GM19240 (cell line): ENCODE results near the gene NANS.
"Not testable (repeated sequence)": the region's sequence is repeated elsewhere in the genome, so short reads cannot be mapped to it uniquely, and the experiment has no call there.

Source experiments
- DNase-seq: peaks from one replicate; pipeline ENCODE4 v3.0.0; 2011; ENCODE audit warnings: low spot score; ENCODE audit not compliant: insufficient read length

Gene NANS

DNA sequence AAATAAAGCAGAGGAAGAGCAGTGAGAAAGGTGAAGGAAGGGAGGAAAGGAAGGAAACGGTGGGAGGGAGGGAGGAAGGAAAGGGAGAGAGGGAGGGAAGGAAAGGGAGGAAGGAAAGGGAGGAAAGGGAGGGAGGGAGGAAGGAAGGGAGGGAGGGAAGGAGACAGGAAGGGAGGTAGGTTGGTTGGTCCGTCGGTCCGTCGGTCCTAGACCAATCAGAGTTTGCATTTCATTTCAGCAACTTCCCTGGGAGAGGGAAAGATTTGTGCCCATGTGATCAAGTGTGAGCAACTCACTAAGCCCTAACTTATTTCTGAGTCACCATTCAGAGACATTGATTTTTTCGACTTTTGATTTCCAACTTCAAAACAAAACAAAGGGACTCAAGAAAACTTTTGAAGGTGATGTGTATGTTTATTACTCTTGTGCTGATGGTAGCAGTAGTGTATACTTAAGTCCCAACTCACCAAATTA, 18.8 kb downstream of the NANS start:
- DNase-seq = no peak

- DNase-seq = not testable (repeated sequence)
Measured at GRCh38 chr9:98076514-98076890, 20.0 kb downstream of the NANS start.

DNA sequence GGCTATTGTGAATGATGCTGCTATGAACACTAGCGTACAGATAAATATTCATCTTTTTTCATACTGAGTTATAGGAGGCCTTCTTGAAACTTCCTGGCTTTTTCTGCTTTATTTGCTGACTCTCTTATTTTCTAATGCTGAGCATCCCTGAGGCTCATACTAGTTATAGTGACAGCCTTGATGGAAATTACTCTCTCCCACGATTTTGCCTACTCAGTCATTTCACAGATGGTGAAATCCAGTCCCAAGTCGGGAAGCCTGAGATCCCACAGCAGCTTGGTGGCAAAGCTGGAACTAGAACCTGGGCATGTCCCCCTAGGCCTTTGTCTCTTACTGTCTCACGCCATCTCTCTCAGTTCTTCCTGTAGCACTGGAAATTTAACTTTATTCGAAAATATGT, 22.4 kb downstream of the NANS start:
- no peak for DNase-seq

GRCh38 chr9:98080326-98080725, 23.8 kb downstream of the NANS start:
- no peak for DNase-seq

GRCh38 chr9:98080780-98081179, 24.2 kb downstream of the NANS start:
- no peak for DNase-seq

DNA sequence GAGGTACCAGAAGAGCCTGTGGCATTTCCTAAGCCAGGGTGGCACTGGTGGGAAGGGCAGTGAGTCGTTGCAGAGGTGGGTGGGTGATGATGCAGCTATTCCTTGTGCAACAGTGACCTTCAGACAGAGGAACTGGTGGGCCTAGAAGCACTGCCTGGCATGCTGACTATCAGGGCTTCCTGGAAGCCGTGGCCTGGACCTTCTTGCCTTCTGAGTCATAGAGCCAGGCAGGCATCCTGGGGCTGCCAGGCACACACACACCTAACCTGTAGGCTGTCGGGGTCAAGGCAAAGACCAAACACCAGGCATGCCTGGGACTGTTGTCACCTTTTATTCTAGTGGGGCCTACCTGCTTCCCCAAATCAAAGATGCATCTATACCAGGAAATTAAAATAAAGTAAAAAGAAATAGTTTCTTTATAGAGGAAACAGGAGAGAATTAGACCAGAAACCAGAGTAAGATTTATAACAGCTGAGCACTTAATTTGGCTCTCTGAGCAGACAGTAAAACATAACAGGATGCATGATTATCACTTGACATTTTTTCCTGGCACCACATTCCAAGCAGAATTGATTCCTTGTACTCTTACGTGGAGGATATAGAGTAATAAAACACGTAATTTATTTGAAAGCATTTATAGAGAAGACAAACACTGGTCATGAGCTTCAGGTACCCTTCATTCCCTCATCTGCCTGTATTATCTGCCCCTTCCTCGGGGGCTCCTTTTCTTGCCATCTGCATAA, 25.1 kb downstream of the NANS start:
- no peak for DNase-seq

DNA sequence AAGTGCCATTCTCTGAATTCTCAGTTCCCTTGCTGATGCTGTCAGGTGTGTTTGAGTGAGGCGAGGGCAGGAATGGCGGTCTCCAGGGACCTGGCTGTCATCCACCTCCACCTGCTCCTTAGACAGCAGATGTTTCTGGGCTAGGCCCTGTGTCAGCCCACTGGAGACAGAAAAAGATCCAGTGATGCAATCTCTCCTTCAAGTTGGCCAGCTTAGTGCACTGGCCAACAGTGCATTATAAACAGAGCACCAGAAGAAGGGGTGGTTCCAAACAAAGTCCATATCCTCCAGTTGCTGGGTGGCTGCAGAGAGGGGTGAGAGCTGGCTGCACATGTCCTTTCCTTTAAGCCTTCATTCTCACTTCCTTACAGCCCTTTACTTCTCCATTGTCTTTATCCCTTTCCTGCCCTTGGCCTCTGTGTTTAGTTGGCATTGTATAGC, 26.5 kb downstream of the NANS start:
- no peak for DNase-seq

DNA sequence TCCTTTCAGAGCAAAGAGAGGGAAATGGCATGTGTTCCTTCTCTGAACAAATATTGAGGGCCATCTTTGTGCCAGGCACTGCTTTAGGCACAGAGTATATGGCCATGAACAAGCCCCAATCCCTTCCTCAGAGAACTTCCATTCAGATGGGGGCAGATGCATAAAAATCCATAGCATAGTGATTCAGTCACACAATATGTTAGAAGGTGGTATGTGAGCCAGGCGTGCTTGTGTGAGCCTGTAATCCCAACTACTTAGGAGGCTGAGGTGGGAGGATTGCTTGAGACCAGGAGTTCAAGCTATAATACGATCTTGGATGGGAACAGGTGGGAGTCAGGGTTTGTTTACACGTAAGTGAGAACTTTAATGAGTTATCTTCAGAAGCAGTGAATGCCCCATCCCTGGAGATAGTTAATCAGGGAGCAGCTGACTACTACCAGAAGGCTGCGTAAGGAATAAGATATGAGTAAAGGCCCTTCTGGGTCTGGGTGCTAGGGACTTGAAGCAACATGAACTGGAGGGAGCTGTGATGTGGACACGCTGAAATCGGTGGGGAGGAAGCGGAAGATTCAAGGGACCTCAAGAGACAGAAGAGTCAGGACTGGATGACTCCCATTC, 27.1 kb downstream of the NANS start:
- no peak for DNase-seq

DNA sequence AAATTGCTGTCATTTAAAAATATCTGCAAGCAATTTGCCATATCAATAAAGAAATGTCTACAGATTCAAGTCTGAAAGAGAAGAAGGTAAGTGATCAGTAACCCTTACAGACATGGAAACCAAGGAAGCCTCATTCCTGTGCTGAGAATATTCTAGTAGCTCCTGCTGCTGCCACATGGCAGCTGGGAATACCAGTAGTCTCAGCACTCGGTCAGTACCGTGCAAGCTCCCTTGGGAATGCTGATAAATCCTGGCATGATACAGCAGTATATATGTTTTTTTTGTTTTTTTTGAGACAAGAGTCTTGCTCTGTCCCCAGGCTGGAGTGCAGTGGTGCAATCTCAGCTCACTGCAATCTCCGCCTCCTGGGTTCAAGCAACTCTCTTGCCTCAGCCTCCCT, 27.9 kb downstream of the NANS start:
- no peak for DNase-seq

GRCh38 chr9:98085058-98085457, 28.5 kb downstream of the NANS start:
- no peak for DNase-seq

GRCh38 chr9:98085944-98086343, 29.4 kb downstream of the NANS start:
- no peak for DNase-seq

DNA sequence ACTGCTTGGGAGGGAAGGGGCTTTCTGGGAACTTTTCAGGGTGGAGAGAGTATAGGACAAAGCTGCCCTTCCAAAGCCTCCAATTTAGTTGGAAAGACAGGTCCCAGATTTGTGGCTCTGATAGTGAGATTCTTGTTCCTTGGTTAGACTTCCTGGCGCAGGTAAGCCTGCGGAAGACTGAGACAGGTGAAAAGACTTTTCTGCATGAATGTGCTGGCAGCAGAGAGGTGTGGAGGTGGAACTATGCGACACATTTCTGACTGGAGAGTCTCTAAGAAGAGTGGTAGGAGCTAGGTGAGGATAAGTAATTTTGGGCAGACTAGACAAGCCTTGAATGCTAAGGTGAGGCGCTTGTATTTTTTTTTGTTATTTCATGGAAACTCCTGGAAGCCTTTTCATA, 29.9 kb downstream of the NANS start:
- no peak for DNase-seq

DNA sequence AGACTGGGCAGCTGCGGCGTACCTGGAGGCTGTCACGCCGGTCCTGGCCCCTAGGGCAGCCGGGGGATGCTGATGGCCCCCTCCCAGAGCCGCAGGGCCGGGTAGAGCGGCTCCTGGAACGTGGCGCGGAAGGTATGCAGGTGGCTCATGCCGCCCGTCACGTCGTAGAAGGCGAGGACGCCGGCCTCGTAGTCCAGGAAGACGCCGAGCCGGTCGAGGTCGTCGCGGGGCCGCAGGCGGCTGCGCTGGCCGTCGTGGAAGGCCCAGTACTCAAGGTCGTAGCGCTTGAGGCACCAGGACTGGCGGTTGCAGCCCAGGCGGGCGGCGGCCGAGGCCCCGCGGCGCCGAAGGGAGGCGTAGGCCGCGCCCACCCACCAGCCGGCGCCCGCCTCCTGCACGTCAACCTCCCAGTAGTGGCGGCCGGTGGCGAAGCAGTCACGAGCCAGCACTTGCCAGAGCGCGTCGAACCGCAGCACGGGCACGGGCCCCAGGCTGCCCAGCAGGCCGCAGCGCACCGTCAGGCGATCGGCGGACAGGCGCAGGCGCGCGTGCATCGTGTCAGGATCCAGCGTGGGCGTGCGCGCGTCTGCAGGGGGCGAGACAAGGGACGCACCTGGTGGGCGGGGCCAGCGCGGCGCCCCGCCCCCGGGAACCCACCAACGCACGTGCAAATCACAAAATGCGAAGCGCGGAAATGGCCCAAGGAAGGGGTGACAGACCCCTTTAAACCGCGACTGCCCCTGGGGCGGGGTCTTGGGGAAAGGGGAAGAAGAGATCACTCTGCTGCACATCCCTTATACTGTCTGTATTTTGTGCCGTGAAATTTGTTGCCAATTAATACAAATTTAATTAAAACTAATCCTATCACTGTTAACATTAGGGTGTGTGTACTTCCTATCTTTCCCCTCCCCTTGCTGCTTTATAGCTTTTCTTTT, 31.2 kb downstream of the NANS start:
- no peak for DNase-seq

DNA sequence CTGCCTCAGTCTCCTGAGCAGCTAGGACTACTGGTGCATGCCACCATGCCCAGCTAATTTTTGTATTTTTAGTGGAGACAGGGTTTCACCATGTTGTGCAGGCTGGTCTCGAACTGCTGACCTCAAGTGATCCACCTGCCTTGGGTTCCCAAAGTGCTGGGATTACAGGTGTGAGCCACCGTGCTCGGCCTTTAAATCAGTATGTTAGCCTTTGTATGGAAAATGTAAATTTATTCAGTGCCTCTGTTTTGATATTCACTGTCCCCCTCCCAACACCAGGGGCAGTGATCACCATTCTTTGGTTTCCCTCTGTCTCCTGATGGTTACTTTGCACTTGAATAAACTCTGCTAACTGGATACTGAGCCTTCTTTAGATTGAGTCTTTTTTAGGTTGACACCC, 34.1 kb downstream of the NANS start:
- not testable (repeated sequence) for DNase-seq

- DNase-seq = no peak
Measured at GRCh38 chr9:98091735-98092612, 35.4 kb downstream of the NANS start.

- DNase-seq = no peak
Measured at GRCh38 chr9:98092613-98092931, 36.0 kb downstream of the NANS start.

DNA sequence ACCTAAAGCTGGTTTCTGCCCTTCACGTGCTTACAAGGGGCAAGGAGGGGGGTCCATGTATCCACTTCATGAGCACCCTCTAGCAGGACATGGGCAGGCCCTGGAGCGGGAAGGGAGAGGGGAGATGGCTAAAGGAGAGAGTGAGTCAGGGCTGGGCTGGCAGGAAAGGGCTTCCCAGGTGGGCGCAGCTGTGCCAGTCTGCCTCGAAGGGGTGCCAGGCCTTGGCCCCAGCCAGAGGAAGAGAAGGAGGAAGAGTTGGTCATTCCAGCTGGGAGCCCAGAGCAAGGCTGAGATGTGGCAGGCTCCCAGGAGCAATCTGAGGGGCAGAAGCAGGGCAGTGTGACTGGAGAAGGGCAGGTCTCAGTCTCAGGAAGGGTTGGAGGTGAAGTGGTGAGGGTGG, 37.8 kb downstream of the NANS start:
- DNase-seq = no peak

DNA sequence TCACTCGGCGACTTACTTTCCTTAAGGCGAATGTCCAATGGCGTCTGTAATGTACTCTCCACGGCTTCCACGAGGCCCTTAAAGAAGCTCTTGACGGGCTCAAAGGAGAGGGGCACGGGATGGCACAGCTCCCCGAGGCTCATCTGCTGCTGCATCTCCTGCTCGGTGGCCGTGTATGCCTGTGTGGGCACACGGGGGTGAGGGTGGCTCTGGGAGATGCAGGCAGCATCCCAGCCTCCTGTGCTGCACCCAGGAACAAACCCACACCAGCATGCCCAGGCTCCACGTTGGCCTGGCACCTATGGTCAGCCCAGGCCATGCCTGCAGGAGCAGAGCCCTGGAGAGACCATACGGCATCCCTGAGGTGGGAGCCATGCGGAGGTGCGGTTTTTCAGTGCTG, 38.3 kb downstream of the NANS start:
- no peak for DNase-seq

- no peak for DNase-seq
Measured at GRCh38 chr9:98095401-98095800, 38.9 kb downstream of the NANS start.

GRCh38 chr9:98096091-98096490, 39.6 kb downstream of the NANS start:
- DNase-seq = no peak

DNA sequence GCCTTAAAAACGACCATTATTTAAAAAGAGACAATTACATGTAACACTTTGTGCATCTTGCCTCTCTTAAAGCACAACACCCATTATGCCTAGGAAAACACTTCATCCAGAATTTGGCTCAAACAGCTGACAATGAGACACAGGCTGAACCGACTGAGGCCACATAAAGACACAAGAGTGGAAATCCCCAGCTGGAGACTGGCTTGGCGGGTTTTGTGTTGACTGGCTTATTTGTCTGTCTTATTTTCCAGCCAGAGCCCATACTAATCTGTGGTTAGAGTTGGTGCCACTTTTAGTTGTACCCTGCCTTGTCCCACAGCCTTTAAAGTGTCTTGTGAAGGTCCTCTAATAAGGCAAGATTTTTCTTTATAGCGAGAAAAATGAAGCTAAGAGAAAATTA, 41.3 kb downstream of the NANS start:
- no peak for DNase-seq
